ENCODE data around the gene NDC80. TPM values are rescaled to one million over a fixed set of nuclear protein-coding genes. Genes with fewer than 3 reads are reported as not detected.
"Not testable (repeated sequence)": the region's sequence is repeated elsewhere in the genome, so short reads cannot be mapped to it uniquely, and the experiment has no call there.

NDC80 gene
- total RNA-seq, 1 donor from 2014 or later: 5.2 TPM

DNA sequence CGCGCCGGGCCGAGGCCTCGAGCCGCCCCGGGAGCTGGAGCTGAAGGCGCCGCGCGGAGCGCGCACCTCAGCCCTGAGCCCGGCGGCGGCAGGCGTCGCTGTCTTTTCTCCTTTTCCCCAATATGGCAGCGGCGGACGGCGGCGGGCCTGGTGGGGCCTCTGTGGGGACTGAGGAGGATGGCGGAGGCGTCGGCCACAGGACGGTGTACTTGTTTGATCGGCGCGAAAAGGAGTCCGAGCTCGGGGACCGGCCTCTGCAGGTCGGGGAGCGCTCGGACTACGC, 84.5 kb downstream of the NDC80 start:
- no peaks in the 10 kb centered on the region for H3K27me3 ChIP-seq (ENCODE audit: control insufficient read depth, insufficient read depth, low read length)
- H3K4me3 ChIP-seq (ENCODE audit: low read depth, low read length): peak overlapping the region; percentile 82
- H3K36me3 ChIP-seq (ENCODE audit: control insufficient read depth, insufficient read depth, low read length): no peaks in the 10 kb centered on the region
- DNase-seq (ENCODE audit: low read depth): no peak
- TF ChIP-seq, protein P1, sequence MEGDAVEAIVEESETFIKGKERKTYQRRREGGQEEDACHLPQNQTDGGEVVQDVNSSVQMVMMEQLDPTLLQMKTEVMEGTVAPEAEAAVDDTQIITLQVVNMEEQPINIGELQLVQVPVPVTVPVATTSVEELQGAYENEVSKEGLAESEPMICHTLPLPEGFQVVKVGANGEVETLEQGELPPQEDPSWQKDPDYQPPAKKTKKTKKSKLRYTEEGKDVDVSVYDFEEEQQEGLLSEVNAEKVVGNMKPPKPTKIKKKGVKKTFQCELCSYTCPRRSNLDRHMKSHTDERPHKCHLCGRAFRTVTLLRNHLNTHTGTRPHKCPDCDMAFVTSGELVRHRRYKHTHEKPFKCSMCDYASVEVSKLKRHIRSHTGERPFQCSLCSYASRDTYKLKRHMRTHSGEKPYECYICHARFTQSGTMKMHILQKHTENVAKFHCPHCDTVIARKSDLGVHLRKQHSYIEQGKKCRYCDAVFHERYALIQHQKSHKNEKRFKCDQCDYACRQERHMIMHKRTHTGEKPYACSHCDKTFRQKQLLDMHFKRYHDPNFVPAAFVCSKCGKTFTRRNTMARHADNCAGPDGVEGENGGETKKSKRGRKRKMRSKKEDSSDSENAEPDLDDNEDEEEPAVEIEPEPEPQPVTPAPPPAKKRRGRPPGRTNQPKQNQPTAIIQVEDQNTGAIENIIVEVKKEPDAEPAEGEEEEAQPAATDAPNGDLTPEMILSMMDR (IDR thresholded peaks at IDR 0.05; ENCODE audit: insufficient read depth, low read length, poor library complexity, severe bottlenecking): no peak

DNA sequence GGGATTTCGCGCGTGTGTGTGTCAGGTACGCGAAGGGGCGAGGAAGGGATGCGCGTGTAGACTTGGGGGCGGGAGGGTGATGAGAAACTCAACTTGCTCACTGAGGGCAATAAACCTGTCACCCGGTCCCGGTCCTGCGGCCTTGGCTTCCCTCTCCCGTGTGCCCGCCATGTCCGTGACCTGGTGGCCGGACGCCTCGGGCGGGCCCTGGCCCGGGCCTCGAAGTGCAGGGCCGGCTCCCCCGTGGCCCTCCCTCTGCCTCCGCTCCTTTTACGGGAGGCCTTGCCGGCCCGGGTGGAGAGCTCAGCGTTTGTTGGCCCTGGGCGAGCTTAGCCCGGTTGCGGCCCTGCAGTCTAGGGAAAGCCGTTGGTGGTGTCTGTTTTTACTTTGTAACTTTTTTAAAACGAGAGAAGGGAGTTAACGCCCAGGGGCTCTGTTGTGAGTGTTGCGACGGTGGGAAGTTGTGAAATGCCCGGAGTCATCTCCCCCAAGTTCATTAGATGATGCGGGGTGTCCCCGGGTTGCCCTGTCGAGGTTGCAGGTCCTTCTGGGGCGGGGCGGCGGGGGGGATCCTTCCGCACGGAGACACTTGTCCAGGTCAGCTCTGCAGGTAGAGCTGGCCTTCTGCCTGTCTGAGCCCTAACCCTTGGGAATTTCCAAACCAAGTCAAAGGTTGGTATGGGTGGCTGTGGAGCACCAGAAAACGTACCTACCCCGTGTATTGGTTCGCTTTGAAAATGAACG, 85.1 kb downstream of the NDC80 start:
- no peaks in the 10 kb centered on the region for H3K27me3 ChIP-seq (ENCODE audit: control insufficient read depth, insufficient read depth, low read length)
- TF ChIP-seq, protein P1 (IDR thresholded peaks at IDR 0.05; ENCODE audit: insufficient read depth, low read length, poor library complexity, severe bottlenecking): no peak
- H3K4me3 ChIP-seq (ENCODE audit: low read depth, low read length): peak overlapping the region; percentile 82
- no peaks in the 10 kb centered on the region for H3K36me3 ChIP-seq (ENCODE audit: control insufficient read depth, insufficient read depth, low read length)
- no peak for DNase-seq (ENCODE audit: low read depth)

DNA sequence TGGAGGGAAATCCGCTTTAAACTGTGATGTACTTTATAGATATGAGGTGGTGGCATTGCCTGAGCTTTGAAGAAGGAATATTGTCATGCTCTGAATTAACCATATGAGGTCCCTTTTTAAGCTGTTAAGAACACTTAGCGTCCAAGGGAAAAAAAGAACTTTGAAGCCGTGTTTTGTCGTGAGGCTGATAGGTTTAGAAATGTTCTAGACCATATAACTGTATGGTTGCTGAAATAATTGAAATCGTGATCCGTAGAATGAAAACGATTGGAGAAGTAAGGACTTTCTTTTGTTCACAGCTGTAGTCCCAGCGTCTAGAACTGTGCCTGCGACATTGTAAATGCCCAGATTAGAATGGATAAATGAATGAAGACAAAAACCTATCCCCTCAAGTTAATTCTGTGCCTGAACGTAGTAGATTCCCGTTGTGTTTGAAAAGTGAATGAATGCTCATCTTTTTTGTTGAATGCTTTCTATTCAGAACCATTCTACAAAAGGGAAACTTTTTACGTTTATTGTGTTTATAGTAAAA, 85.7 kb downstream of the NDC80 start:
- TF ChIP-seq, protein P1 (IDR thresholded peaks at IDR 0.05; ENCODE audit: insufficient read depth, low read length, poor library complexity, severe bottlenecking): no peak
- peak overlapping the region; percentile 82 for H3K4me3 ChIP-seq (ENCODE audit: low read depth, low read length)
- DNase-seq (ENCODE audit: low read depth): no peak
- no peaks in the 10 kb centered on the region for H3K27me3 ChIP-seq (ENCODE audit: control insufficient read depth, insufficient read depth, low read length)
- no peaks in the 10 kb centered on the region for H3K36me3 ChIP-seq (ENCODE audit: control insufficient read depth, insufficient read depth, low read length)

DNA sequence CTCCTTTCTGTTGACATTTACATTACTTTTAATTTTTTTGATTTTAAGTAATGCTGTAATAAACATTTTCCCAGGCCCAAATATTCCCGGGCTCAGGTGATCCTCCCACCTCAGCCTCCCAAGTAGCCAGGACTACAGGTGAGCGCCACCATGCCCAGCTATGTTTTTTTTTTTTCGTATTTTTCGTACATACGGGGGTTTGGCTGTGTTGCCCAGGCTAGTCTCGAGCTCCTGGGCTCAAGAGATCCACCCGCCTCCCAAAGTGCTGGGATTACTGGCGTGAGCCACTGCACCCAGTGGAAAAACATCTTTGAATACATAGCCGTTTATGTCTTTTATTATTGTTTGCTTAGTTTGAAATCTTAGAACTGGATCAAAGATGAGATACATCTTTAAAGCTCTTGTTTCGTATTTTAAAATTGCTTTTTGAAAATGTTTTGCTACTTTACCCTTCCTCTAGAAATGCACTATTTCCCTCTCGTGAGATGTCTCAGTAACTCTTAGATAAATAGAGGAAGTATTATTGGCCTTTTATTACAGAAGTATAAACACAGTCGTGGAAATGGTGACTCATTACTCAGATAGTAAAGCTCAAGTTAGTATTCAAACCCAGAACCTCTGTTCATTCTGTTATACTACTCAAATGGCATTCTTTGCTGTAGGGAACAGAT, 86.6 kb downstream of the NDC80 start:
- TF ChIP-seq, protein P1 (IDR thresholded peaks at IDR 0.05; ENCODE audit: insufficient read depth, low read length, poor library complexity, severe bottlenecking): no peak
- no peaks in the 10 kb centered on the region for H3K27me3 ChIP-seq (ENCODE audit: control insufficient read depth, insufficient read depth, low read length)
- DNase-seq (ENCODE audit: low read depth): no peak
- H3K4me3 ChIP-seq (ENCODE audit: low read depth, low read length): peak overlapping the region; percentile 4
- H3K36me3 ChIP-seq (ENCODE audit: control insufficient read depth, insufficient read depth, low read length): no peaks in the 10 kb centered on the region

DNA sequence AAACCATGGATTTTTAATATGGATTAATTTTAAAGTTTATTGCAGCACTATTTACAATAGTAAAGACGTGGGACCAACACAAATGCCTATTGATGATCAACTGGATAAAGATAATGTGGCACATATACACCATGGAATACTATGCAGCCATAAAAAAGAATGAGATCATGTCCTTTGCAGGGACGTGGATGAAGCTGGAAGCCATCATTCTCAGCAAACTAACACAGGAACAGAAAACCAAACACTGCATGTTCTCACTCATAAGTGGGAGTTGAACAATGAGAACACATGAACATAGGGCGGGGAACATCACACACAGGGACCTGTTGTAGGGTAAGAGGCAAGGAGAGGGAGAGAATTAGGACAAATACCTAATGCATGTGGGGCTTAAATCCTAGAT, 89.5 kb downstream of the NDC80 start:
- not testable (repeated sequence) for H3K4me3 ChIP-seq (ENCODE audit: low read depth, low read length); H3K36me3 ChIP-seq (ENCODE audit: control insufficient read depth, insufficient read depth, low read length); H3K27me3 ChIP-seq (ENCODE audit: control insufficient read depth, insufficient read depth, low read length); DNase-seq (ENCODE audit: low read depth)

DNA sequence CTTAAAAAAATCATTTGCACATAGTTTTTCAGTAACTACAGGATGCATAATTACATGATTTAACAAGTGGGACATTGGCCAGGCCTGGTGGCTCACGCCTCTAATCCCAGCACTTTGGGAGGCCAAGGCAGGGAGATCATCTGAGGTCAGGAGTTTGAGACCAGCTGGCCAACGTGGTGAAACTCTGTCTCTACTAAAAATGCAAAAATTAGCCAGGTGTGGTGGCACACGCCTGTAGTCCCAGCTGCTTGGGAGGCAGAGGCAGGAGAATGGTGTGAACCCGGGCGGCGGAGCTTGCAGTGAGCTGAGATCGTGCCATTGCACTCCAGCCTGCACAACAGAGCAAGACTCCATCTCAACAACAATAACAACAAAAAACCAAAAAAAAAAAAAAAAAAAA, 90.9 kb downstream of the NDC80 start:
- DNase-seq (ENCODE audit: low read depth); H3K4me3 ChIP-seq (ENCODE audit: low read depth, low read length); H3K27me3 ChIP-seq (ENCODE audit: control insufficient read depth, insufficient read depth, low read length); H3K36me3 ChIP-seq (ENCODE audit: control insufficient read depth, insufficient read depth, low read length): not testable (repeated sequence)

DNA sequence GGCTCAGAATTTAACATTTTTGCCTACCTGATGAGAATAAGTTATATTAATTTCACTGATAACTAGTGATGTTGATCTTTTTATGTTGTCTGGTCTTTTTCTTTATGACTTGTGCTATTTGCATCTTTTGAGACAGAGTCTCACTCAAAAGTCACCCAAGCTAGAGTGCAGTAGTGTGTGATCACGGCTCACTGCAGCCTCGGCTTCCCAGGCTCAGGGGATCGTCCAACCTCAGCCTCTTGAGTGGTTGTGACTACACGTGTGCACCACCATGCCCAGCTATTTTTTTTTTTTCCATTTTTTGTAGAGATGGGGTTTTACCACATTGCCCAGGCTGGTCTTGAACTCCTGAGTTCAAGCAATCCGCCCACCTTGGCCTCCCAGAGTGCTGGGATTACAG, 91.6 kb downstream of the NDC80 start:
- TF ChIP-seq, protein P1 (IDR thresholded peaks at IDR 0.05; ENCODE audit: insufficient read depth, low read length, poor library complexity, severe bottlenecking): no peak
- Histone ChIP-seq H3K4me3 (ENCODE audit: low read depth, low read length) (no peak overlapping the region), H3K27me3 (ENCODE audit: control insufficient read depth, insufficient read depth, low read length) (no peaks in the 10 kb centered on the region), H3K36me3 (ENCODE audit: control insufficient read depth, insufficient read depth, low read length) (no peaks in the 10 kb centered on the region)
- DNase-seq (ENCODE audit: low read depth): no peak
